ENCODE data around the gene BRIP1. TPM values are rescaled to one million over a fixed set of nuclear protein-coding genes. Genes with fewer than 3 reads are reported as not detected.

BRIP1 gene
- total RNA-seq, 2 donors from 2014 or later, result 24.2 to 25.5 TPM

DNA sequence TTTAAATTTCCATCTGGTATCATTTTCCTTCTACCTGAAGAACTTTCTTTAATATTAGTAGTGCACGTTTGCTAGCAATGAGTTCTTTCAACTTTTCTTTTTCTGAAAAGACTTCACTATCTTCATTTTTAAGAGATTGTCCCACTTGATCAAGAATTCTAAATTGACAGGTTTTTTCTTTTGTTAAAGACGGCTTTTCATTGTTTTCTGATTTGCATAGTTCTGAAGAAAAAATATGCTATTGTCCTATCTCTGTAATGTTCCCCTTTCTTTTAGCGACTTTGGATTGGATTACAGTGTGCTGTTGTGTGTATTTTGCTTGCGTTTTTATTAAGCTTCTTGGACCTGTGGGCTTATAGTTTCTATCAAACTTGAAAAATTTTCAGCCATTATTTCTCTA is 146.0 kb downstream of the BRIP1 start:
- H3K27ac ChIP-seq (ENCODE audit: low read depth, low read length), result no peak overlapping the region
- TF ChIP-seq, protein P1, sequence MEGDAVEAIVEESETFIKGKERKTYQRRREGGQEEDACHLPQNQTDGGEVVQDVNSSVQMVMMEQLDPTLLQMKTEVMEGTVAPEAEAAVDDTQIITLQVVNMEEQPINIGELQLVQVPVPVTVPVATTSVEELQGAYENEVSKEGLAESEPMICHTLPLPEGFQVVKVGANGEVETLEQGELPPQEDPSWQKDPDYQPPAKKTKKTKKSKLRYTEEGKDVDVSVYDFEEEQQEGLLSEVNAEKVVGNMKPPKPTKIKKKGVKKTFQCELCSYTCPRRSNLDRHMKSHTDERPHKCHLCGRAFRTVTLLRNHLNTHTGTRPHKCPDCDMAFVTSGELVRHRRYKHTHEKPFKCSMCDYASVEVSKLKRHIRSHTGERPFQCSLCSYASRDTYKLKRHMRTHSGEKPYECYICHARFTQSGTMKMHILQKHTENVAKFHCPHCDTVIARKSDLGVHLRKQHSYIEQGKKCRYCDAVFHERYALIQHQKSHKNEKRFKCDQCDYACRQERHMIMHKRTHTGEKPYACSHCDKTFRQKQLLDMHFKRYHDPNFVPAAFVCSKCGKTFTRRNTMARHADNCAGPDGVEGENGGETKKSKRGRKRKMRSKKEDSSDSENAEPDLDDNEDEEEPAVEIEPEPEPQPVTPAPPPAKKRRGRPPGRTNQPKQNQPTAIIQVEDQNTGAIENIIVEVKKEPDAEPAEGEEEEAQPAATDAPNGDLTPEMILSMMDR (conservative IDR thresholded peaks at IDR 0.05), result no peak
- peaks cover 25% of the 10 kb centered on the region for H3K9me3 Mint-ChIP-seq
- H3K4me1 ChIP-seq (ENCODE audit: control insufficient read depth, insufficient read depth, low read length), result no peaks in the 10 kb centered on the region
- H3K36me3 ChIP-seq (ENCODE audit: control insufficient read depth, insufficient read depth, low read length), result peaks cover 10% of the 10 kb centered on the region
- H3K4me3 ChIP-seq (ENCODE audit: low read length), result no peak overlapping the region
- DNase-seq, result no peak
- H3K9me3 ChIP-seq (ENCODE audit: control insufficient read depth, low read length), result peaks cover 33% of the 10 kb centered on the region
- no peaks in the 10 kb centered on the region for H3K4me1 Mint-ChIP-seq
- H3K9ac ChIP-seq (ENCODE audit: extremely low read depth, low read length, poor library complexity, severe bottlenecking), result no peak overlapping the region
- no peaks in the 10 kb centered on the region for H3K27me3 Mint-ChIP-seq (ENCODE audit: insufficient read depth)
- peaks cover 34% of the 10 kb centered on the region for H3K36me3 Mint-ChIP-seq (ENCODE audit: low read depth)
- H3K27me3 ChIP-seq (ENCODE audit: control insufficient read depth, insufficient read depth, low read length, poor library complexity, severe bottlenecking), result no peaks in the 10 kb centered on the region
- WGBS, 2 experiments (ENCODE audit: insufficient coverage in 1 of 2, insufficient read length in 1 of 2), result 92 to 100% methylated on average over 1 to 3 of the region's 4 CpGs
- no peak overlapping the region for H3K4me3 Mint-ChIP-seq
- no peak overlapping the region for H3K27ac Mint-ChIP-seq

DNA sequence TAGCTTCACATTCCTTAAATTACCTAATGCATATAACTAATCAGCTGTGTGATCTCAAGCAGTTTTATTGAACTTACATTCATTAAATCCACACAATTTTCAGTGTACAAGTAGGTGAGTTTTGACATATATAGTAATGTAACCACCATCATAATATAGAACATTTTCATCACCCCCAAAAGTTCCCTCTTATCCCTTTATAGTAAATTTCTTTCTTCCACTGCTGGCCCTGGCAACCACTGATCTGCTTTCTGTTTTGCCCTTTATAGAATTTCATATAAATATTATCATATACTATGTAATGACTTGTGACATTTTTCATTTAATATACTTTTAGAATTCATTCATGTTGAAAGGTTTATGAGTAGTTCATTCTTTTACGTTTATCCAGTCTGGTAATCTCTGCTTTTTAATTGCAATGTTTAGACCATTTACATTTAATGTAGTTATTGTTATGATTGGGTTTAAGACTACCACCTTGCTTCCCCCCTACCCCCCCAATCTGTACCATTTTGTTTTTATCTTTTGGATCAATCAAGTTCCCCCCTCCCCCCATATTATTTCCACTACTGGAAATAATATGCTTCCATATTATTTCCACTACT is 147.0 kb downstream of the BRIP1 start:
- Mint-ChIP-seq H3K27ac (no peak overlapping the region), H3K36me3 (ENCODE audit: low read depth) (peaks cover 32% of the 10 kb centered on the region), H3K4me1 (no peaks in the 10 kb centered on the region), H3K27me3 (ENCODE audit: insufficient read depth) (no peaks in the 10 kb centered on the region), H3K9me3 (peaks cover 25% of the 10 kb centered on the region), H3K4me3 (no peak overlapping the region)
- WGBS, 2 experiments (ENCODE audit: insufficient coverage in 1 of 2, insufficient read length in 1 of 2), result no CpG with 5 or more reads among the region's 1 CpG
- TF ChIP-seq, protein P1 (conservative IDR thresholded peaks at IDR 0.05), result no peak
- Histone ChIP-seq H3K4me1 (ENCODE audit: control insufficient read depth, insufficient read depth, low read length) (no peaks in the 10 kb centered on the region), H3K27ac (ENCODE audit: low read depth, low read length) (no peak overlapping the region), H3K4me3 (ENCODE audit: low read length) (no peak overlapping the region), H3K36me3 (ENCODE audit: control insufficient read depth, insufficient read depth, low read length) (peaks cover 10% of the 10 kb centered on the region), H3K27me3 (ENCODE audit: control insufficient read depth, insufficient read depth, low read length, poor library complexity, severe bottlenecking) (no peaks in the 10 kb centered on the region), H3K9me3 (ENCODE audit: control insufficient read depth, low read length) (peaks cover 33% of the 10 kb centered on the region), H3K9ac (ENCODE audit: extremely low read depth, low read length, poor library complexity, severe bottlenecking) (no peak overlapping the region)
- DNase-seq, result no peak

DNA sequence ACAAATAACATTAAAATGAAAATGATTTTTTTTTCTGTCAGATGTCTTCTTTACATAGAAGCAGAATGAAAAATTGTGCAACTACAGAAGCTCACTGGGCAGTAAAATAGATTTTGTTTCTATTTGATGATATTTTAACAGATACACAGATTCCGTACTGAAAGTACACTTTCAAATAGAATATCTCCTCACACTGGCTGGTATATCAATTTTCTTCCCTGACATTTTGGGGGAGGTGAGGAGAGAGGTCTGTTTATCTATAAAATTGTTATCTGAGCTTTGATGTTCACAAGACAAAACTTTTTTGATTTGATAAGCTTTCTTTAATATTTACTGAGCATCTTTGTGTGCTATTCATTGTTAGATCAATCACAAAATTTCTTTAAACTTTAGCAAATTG is 148.0 kb downstream of the BRIP1 start:
- WGBS, 2 experiments (ENCODE audit: insufficient coverage in 1 of 2, insufficient read length in 1 of 2), result no CpG with 5 or more reads among the region's 1 CpG
- H3K27ac Mint-ChIP-seq, result no peak overlapping the region
- H3K27ac ChIP-seq (ENCODE audit: low read depth, low read length), result no peak overlapping the region
- TF ChIP-seq, protein P1 (conservative IDR thresholded peaks at IDR 0.05), result no peak
- H3K4me3 ChIP-seq (ENCODE audit: low read length), result no peak overlapping the region
- H3K4me1 Mint-ChIP-seq, result no peaks in the 10 kb centered on the region
- H3K9me3 Mint-ChIP-seq, result peaks cover 25% of the 10 kb centered on the region
- H3K27me3 Mint-ChIP-seq (ENCODE audit: insufficient read depth), result no peaks in the 10 kb centered on the region
- H3K9ac ChIP-seq (ENCODE audit: extremely low read depth, low read length, poor library complexity, severe bottlenecking), result no peak overlapping the region
- H3K9me3 ChIP-seq (ENCODE audit: control insufficient read depth, low read length), result peaks cover 33% of the 10 kb centered on the region
- H3K4me1 ChIP-seq (ENCODE audit: control insufficient read depth, insufficient read depth, low read length), result no peaks in the 10 kb centered on the region
- no peak overlapping the region for H3K4me3 Mint-ChIP-seq
- peaks cover 37% of the 10 kb centered on the region for H3K36me3 Mint-ChIP-seq (ENCODE audit: low read depth)
- peaks cover 10% of the 10 kb centered on the region for H3K36me3 ChIP-seq (ENCODE audit: control insufficient read depth, insufficient read depth, low read length)
- H3K27me3 ChIP-seq (ENCODE audit: control insufficient read depth, insufficient read depth, low read length, poor library complexity, severe bottlenecking), result no peaks in the 10 kb centered on the region
- DNase-seq, result no peak
